GM18867 (cell line): ENCODE measurements around the gene RBM4B.
A peak's percentile ranks its signal among the peaks of the same experiment; 100 is the strongest.
"Not testable (repeated sequence)": the region's sequence is repeated elsewhere in the genome, so short reads cannot be mapped to it uniquely, and the experiment has no call there.

Experiments used
- ATAC-seq: cut with Tn5 transposase; IDR thresholded peaks from one replicate; pipeline ENCODE4 v1.9.1; 2021; ENCODE audit warnings: mild to moderate bottlenecking, moderate library complexity; ENCODE audit not compliant: unreplicated experiment

Gene RBM4B

DNA sequence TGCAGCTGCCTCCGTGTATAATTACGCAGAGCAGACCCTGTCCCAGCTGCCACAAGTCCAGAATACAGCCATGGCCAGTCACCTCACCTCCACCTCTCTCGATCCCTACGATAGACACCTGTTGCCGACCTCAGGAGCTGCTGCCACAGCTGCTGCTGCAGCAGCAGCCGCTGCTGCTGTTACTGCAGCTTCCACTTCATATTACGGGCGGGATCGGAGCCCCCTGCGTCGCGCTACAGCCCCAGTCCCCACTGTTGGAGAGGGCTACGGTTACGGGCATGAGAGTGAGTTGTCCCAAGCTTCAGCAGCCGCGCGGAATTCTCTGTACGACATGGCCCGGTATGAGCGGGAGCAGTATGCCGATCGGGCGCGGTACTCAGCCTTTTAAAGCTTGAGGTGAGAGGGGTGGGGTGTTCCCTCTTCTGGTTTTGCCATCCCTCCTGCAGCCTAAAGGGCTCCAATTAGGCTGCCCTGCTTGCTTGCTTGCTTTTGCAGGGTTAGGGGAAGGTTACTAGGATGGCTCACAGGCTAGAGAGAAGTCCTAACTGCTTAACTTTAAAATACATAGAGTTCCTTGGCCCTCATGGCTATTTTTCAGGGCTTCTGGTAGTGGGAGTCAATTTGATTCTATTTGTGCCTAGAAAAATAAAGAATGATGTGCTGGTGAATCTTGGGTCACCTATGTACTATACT lies 33.8 kb downstream of the RBM4B start:
- ATAC-seq: no peak

DNA sequence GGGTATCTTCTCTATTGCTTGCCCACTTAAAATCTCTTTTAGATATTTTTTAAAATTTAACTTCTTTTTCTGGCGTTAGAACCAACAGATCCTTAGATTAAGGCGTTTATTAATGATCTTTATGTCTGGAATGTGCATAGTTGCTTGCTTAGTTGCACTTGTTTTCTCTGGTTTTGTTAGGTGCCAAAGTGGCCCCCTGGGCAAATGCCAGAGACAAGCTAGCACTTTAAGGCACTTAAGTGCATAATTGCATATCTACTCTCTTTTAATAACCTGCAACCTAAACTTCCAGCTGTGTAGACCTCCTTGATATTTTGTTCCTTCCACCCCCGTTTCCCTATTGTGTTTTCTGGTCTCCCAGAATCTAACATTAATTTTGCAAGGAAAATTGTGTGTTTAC lies 35.9 kb downstream of the RBM4B start:
- ATAC-seq: no peak

DNA sequence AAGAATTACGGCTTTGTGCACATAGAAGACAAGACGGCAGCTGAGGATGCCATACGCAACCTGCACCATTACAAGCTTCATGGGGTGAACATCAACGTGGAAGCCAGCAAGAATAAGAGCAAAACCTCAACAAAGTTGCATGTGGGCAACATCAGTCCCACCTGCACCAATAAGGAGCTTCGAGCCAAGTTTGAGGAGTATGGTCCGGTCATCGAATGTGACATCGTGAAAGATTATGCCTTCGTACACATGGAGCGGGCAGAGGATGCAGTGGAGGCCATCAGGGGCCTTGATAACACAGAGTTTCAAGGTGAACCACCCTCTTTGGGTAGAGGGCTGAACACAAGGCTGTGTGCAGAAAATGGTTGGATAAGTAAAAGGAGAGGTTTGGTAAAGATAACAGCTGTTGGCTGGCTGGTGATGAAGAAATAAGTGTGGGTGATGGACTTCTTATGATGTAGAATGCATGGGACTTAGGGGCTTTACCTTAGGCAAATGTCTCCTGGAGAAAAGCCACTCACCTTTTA lies 37.8 kb downstream of the RBM4B start:
- not testable (repeated sequence) for ATAC-seq

DNA sequence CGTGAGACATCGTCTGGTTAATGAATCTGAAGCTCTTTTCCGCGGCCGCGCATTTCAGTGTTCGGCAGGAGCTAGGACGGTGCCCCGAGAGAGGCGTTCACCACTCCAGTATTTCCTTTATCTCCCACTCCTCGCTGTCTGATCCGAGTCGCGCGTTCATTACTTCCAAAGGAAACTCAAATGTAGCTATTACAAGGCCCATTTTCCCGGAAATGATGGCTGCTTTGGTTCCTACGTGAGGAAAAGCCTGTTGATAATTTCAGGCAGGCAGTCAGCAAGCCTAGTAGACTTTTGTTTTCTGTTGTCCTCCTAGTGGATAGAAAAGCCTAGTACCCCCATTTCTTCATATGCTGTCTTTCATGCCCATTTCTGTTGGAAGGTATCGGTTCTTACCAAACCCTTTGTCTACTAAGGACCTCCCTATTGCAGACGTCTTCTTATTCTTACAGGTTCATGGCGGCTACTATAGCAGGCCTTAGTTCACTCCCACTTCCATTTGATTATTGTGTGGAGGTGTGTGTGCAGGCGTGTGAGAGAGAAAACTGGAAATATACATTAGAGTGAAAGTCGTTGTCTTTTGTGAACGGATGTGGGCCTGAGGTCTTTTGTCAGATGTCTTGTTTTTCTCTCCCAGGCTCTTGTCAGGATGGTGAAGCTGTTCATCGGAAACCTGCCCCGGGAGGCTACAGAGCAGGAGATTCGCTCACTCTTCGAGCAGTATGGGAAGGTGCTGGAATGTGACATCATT lies 38.4 kb downstream of the RBM4B start:
- no peak for ATAC-seq

DNA sequence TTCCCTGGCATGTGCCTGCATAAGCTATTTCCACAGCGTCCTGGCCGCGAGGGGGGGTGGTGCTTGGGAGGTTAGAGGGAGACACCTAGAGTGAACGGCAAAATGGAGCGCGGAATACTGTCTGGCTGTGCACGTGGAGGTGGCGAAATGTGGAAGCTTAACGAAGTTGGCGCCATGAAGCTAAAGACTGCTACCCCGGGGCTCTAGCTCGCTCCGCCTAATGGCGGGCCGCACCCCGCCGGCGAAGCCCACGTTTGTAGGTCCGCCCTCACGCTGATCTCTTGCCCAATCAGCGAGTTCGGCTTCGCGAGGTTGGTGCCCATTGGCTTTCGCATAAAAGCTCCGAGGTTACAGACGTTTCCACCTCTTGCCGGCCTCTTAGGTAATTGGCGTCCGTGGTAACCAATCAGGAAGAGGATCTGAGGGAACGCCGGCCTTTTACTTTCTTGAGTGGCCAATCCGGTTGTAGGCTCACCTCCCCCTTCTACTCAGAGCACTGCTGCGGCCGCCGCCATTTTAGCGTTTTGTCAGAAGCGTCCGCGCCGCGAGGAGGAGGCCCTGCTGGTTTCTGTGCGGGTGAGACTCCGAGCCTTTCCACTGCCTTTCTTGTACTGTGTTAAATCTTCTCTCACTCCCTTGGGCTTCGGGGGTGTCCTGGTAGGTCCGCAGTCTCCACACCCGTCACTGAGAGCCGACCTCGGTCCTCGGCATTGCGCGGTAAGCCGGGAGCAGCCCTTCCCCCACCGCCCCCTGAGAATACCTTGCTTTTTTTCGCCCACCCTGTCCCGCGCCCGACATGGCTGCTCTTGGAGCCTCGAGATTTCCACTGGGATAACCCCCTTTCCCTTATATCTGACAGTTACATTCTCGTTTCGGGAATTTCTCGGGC lies 39.3 kb downstream of the RBM4B start, which contains the start of gene RBM4:
TSS of gene RBM4 (plus strand) at position 527 of the 889 bp plus-strand sequence. CDS start 1,009 bp downstream, outside the sequence.
- ATAC-seq: peak; percentile 93

DNA sequence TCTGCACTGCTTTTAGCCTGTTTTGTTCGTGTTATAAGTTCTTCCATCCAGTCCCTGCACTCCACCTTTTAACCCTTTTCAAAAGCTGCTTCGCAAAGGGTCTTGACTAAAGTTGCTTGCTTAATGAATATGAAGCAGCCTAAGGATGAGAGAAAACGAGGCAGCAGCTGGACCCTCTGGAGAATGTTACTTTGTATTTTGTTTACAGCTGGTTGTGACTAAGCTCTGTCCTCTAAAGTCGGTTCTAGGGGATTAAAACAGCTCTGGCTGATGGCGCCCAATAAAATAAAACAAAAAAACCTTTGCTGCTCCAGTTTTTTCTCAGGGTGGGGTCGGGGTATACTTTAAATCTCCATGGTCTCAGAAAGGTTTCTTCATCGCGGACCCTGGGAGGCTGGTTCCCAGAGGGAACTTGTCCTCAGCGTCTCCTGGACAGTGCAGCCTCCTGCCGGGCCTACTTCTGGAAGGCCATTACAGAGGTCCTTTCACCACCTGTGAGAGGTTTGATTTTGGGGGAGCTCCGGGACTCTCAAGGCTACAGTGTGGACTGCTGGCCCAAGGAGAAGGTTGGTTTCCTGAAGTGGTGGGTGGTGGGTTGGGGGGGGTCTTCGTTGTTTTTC lies 40.0 kb downstream of the RBM4B start:
- ATAC-seq: no peak

DNA sequence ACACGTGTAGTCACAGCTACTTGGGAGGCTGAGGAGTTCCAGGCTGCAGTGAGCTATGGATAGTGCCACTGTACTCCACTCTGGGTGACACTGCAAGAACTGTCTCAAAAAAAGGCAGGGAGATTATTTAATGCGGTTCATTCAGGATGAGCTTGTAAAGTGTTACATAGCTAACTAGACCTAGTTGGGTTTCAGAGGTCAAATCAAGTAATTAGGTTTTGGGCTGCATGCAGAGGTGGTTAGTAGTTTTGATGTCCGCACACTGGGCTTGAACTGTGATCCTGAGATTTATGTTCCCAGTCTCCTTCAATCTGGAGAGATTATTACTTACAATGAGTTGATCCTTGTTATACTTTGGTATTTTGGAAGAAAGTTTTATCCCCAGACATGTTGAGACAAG lies 41.3 kb downstream of the RBM4B start:
- no peak for ATAC-seq

DNA sequence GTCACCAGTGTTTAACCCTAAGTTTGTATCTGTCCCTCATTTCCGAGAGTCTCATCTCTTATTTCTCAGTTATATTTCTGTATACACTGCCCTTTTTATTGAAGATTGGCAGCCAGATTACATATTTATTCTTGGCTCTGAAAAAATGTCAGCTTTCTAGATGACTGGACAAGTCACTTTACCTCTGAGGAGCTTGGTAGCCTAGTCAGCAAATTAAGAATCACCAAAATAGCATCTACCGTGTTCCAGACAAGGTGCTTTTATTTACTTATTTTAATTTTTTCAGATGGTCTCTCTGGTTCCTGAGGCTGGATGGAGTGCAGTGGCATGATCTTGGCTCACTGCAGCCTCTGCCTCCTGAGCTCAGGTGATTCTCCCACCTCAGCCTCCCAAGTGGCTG lies 44.7 kb downstream of the RBM4B start:
- no peak for ATAC-seq

DNA sequence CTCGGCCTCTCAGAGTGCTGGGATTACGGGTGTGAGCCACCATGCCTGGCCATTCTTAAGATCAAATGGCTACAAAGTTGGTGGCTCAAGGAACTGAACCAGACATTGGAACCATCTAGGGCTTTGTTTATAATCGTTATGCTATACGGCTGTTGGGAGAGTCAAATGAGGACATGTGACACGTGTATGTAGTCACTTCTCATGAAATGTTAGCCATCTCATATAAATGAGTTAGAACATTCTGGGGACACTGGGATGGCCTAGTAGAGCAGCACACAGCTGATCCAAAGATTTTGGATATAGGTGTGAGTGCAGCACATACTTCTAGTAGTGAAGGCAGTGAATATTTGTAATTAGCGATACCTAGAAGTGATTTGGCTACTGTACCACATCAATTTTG lies 45.8 kb downstream of the RBM4B start:
- ATAC-seq: no peak

DNA sequence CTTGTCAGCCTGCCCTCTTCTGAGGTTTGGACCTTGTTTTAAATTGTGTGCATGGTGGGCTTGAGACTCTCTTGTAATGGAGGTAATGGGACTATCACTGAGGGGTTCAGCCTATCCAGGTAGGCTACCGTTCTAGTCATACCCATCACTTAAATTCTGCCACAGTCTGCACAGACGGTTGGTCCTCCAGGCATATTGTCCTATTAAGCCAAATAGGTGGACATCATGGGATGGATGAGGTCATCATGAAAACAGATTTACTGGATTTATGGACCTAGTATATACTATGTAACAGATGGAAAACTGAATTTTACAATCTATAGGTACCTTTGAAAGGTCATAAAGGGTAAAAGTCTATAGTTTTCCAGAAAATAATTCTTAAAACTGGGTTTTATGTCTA lies 48.3 kb downstream of the RBM4B start:
- no peak for ATAC-seq

DNA sequence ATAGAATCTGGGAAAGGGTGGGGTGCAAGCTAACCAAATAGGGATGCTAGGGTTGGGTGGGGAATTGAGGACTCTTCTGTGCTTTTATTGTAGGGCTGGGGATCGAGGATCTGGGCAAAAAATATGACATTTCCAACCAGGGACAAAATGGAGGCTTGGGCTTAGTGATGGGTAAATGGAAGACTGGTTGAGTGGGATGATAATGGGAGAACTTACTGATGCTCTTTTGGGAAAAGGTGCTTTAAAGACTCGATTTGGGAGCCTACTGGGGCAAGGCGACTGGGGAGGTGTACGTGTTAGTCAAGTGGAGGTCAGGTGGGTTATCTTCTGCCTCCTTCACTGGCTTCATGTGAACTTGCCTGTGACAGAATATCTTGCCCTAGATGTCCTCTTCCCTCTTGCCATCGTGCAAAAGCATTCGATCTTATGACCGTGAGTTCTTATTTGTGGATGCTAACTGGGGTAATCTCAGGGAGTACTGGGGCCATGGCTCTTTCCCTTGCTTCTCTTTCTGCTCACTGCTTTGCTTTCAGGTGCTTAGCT lies 49.6 kb downstream of the RBM4B start:
- ATAC-seq: no peak

DNA sequence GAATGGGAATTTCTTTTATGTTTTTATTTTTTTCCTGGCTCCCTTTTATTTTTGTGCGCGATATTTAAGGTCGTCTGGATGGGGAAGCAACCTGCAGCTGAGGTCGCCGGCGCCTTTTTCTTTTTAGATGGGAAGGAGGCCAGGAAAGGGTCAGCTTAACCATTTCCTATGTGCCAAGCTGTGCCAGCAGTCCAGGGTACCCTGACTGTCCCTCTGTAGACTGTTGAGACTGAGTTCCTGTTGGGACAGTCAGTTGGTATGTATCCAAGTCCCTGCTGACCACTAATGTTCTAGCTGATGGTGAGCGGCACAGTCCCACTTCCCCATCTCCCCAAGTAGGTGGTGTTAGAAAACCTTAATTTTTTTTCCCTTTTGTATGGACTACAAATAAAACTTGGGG lies 50.8 kb downstream of the RBM4B start:
- no peak for ATAC-seq

DNA sequence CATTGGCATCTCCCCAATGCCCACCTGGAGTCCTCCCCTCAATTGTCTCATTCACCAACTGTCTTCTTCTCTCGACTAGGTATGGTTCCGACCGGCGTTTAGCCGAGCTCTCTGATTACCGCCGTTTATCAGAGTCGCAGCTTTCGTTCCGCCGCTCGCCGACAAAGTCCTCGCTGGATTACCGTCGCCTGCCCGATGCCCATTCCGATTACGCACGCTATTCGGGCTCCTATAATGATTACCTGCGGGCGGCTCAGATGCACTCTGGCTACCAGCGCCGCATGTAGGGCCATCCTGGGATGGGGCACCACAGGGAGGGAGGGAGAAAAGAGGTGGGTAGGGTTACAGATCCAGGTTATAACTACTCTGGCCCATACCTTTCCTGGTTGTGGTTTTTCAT lies 51.3 kb downstream of the RBM4B start:
- no peak for ATAC-seq

DNA sequence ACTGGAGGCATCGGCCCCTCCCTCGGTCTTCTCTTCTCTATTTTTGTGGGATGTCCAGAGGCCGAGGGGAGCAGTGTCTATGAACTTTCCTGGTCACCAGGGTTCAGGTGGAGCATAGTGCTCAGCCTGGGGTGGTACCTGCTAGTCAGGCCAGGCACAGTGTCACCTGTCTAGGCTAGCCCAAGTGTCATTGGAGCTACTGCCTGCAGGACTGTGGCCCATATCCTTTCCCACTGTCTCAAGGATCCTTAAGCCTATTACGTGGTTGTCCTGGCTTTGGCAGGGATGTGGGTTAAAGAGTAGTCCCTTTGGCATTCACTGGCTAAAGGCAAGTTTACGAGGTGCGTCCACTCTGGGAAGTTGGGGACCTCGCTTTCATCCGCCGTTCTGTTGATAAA lies 51.9 kb downstream of the RBM4B start:
- no peak for ATAC-seq

DNA sequence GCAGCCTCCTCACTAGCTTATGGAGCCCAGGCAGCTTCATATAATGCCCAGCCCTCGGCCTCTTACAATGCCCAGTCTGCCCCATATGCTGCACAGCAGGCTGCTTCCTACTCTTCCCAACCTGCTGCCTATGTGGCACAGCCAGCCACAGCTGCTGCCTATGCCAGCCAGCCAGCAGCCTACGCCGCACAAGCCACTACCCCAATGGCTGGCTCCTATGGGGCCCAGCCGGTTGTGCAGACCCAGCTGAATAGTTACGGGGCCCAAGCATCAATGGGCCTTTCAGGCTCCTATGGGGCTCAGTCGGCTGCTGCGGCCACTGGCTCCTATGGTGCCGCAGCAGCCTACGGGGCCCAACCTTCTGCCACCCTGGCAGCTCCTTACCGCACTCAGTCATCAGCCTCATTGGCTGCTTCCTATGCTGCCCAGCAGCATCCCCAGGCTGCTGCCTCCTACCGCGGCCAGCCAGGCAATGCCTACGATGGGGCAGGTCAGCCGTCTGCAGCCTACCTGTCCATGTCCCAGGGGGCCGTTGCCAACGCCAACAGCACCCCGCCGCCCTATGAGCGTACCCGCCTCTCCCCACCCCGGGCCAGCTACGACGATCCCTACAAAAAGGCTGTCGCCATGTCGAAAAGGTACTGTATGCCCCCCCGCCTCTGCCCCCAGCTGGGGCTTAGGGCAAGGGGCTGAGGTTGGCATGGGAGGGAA lies 52.5 kb downstream of the RBM4B start:
- ATAC-seq: no peak

DNA sequence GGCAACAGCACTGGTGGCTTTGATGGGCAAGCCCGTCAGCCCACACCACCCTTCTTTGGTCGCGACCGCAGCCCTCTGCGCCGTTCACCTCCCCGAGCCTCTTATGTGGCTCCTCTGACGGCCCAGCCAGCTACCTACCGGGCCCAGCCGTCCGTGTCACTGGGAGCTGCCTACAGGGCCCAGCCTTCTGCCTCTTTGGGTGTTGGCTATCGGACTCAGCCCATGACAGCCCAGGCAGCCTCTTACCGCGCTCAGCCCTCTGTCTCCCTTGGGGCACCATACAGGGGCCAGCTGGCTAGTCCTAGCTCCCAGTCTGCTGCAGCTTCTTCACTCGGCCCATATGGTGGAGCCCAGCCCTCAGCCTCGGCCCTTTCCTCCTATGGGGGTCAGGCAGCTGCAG lies 53.2 kb downstream of the RBM4B start:
- ATAC-seq: no peak

DNA sequence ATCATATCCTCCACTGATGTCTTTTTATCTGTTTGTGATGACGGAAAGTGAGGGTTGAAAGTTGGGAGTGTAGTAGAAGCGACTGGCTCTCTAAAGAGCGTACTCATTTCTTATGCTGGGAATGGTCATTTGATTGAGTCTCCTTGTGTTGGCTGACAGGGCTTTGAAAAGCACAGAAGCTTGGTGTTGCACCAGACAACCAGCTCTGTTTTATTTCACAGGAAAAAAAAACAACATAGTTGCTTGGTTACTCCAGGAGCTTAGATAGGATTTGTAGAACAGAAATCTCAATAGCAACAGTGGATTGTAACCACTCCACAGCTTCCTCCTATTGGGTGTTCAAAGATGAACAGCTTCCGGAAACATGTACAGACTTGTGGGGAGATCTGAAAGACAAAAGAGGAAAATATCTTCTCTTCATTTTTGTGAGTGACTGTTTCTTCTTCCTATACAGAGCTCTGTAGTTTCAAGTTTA lies 58.6 kb downstream of the RBM4B start:
- ATAC-seq: no peak

DNA sequence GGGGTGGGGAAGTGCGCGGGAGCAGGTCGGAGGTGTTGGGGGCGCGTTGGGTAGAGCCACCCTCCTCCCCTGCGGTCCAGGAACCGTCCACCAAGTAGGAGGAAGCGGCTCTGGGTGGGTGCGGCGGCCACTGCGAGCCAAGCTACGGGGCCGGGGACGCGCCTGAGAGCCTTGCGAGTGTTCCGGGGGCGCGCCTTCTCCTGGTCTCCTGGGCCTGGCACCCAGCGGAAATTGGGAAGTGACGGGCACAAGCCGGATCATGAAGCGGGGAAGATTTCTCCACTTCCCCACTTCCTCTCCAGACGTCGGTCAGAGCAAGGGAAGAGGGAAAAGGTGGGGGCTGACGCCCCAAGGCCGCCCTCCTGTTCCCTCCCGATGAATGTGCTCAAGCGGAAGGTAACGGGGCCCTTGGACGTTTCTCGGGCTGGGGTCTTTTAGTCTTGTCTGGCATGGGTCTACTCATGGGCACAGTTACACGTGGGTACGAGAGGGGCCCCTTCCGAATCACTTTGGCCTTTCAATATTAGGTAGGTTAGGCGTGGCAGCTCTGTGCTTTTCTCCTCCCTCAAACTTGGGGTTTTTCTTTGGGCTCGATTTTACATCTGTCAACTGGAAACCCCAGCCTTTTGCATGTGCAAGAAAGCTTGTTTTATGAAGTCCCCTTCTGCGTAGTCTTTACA lies 60.4 kb downstream of the RBM4B start:
- no peak for ATAC-seq
